GM10266 (cell line): ENCODE data around the gene NCAM1.

Experiments used
- DNase-seq: peaks from one replicate; pipeline ENCODE4 v3.0.0; 2012; ENCODE audit errors: extremely low spot score
- TF ChIP-seq, protein P1 (sequence below): IDR thresholded peaks from 2 replicates; pipeline ENCODE4 v1.5.1; 2012; ENCODE audit warnings: mild to moderate bottlenecking, low read depth; ENCODE audit not compliant: control insufficient read depth, insufficient read depth; ENCODE audit errors: missing control alignments

Gene NCAM1

DNA sequence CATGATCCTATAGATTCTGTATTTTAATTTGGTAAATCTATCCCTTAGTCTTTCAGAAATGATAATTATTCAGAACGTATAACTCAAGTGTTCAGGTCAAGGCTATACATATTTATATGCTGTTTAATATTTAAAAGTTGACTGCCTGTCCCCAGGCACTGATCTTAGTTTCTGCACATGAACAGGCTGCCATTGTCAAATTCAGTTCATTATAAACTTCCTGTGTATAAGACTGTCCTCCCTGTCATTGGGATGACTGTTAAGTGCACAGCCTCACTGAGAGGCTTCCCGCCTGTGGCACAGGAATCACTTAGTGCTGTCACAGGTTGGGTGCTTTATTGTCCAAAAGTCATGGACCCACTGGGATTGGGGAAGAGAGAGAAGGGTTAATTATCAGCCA, 261.0 kb downstream of the NCAM1 start:
- no peak for DNase-seq
- TF ChIP-seq, protein P1, sequence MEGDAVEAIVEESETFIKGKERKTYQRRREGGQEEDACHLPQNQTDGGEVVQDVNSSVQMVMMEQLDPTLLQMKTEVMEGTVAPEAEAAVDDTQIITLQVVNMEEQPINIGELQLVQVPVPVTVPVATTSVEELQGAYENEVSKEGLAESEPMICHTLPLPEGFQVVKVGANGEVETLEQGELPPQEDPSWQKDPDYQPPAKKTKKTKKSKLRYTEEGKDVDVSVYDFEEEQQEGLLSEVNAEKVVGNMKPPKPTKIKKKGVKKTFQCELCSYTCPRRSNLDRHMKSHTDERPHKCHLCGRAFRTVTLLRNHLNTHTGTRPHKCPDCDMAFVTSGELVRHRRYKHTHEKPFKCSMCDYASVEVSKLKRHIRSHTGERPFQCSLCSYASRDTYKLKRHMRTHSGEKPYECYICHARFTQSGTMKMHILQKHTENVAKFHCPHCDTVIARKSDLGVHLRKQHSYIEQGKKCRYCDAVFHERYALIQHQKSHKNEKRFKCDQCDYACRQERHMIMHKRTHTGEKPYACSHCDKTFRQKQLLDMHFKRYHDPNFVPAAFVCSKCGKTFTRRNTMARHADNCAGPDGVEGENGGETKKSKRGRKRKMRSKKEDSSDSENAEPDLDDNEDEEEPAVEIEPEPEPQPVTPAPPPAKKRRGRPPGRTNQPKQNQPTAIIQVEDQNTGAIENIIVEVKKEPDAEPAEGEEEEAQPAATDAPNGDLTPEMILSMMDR = no peak

DNA sequence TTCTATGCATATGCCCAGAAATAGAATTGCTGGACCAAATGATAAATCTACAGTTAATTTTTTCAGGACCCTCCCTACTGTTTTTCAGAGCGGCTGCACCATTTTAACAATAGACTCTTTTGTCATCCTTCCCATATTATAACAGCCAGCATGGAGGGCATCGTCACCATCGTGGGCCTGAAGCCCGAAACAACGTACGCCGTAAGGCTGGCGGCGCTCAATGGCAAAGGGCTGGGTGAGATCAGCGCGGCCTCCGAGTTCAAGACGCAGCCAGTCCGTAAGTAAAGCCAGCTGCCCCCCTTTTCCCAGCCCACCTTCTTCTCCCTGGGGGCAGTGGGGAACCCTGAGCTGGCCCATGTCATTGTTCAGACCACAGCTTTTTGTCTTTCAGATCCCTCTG, 273.7 kb downstream of the NCAM1 start:
- DNase-seq = no peak
- TF ChIP-seq, protein P1 = no peak

DNA sequence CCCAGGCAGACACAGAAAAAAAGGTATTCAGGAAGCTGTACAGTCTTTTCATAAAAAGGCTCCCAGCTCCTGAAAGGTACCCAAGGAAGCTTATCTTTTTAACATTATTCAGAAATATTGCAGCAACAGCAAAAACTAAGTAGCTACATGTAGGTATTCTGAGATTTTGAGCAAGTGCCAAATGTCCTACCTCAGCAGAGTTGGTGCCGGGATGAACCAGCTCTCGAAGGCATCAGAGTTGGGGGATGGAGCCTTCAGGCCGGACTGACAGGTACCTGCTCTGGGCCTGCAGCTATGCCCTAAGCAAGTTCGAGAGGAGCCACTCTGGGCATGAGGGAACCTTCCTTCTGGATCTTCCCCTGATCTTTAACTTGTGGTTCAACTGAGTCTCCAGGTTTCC, 276.0 kb downstream of the NCAM1 start:
- no peak for DNase-seq
- TF ChIP-seq, protein P1 = no peak

DNA sequence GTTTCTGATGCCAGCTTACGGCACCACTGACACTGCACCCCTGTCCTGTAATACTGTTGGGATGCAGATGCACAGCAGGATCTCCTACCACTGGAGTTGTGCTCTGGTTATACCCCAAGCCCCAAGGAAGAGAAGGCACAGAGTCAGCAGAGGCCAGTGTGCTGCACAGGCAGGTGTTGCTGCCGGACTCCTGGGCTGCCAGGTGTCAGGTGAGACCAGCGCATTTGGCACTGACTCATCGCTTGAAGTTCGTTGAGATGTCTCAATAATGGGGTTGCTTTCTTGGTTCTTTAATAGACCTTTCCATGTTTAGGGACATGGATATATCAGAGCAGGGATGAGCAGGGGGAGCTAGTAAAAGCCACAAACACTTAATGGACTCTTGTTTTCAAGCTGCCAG, 277.5 kb downstream of the NCAM1 start:
- DNase-seq = no peak
- TF ChIP-seq, protein P1 = no peak

DNA sequence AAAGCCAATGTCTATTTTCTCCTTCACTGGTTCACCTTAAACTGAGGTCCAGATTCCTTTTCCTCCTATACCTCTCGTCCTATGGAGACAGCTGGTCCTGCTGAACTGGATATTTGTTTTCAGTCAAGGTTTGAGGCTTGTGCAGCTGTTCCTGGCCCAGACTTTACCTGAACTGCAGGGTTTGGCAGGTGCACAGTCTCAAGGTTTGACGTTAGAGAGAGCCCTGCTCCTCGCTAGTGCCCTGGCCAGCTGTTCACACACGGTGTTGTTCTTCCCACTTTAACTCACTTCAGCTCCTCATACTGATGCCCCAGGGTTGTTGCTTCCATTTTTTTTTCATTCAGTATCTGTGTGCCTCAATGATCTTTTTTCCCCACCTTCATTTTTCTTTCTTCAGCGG, 279.2 kb downstream of the NCAM1 start:
- no peak for DNase-seq

DNA sequence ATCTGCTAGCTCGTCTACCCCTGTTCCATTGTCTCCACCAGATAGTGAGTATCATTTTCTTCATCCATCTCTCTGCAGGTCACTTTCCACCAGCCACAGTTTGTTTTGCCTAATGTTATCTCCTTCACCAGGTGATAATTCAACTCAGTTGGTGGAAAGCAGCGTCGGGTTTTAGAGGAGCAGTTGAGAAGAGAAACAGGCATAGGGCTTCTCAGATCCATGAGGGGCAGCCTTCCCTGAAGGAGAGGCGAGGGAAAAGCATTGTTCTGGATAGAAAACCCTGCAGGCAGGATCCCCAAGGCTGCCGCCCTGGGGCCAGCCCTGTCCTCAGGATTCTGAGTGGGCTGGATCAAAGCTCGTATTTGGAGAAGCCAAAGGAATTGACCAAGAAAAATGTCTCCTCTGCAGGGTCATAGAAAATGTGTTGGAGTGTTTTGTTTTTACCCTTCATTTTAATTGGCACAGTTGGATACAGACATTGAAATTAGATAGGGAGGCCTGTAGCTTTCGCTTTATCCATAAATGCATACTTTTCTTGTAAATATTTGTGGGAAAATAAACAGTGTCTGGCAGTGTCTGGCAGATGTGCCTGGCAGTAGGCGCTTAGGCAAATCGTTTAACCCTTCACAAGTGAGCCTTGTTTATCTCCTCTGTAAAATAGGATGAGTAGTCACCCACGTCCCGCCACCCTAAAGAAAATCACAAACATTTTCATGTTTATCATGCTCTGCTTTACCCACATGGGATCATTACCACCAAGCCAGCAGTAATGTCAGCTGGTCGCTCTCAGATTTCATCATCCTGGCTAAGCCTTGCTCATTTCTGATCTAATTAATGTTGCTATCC, 279.8 kb downstream of the NCAM1 start:
- DNase-seq = no peak

More for the DNA sequence above, 279.2 kb downstream of the NCAM1 start:
- TF ChIP-seq, protein P1 = no peak

DNA sequence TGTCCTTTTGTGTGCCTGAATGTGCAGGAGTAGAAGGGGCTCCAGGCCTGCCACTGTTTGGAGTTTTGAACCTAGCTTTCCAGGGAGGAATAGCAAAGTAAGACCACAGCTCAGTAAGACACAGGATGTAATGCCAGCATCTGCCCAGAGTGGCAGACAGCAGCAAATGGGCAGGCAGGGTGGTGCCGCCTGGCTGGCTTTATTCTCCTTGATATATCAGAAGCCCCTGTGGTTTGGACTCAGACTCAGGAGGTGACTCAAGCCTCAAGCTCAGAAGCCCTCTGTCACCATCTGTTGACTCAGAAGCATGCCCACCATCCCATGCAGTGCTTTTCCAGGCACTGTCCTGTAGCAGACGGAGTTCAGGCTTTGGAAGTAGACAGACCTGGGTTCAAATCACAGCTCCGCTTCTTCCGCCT, 280.4 kb downstream of the NCAM1 start:
- no peak for DNase-seq
- TF ChIP-seq, protein P1 = no peak

More for the DNA sequence above, 279.8 kb downstream of the NCAM1 start:
- TF ChIP-seq, protein P1 = no peak
